Sigmoid colon (tissue), 4 donors: ENCODE measurements around the gene ZSWIM6.

ENCODE experiments used
- EP300 ChIP-seq, 4 donors: sonication (generic); formaldehyde crosslinking; IDR thresholded peaks; one replicate each; pipeline ENCODE4 v1.6.1; 2017; ENCODE audit warnings: antibody characterized with exemption in 4 of 4
- TF ChIP-seq, protein P1 (sequence below), 4 experiments: fragments of 450-650 bp in 3 of 4; fragments of 200-600 bp in 1 of 4; IDR thresholded peaks; one replicate each; pipeline ENCODE4 v1.5.1; 2016 to 2019; ENCODE audit warnings: antibody characterized with exemption in 4 of 4, mild to moderate bottlenecking in 3 of 4, moderate library complexity in 2 of 4

DNA sequence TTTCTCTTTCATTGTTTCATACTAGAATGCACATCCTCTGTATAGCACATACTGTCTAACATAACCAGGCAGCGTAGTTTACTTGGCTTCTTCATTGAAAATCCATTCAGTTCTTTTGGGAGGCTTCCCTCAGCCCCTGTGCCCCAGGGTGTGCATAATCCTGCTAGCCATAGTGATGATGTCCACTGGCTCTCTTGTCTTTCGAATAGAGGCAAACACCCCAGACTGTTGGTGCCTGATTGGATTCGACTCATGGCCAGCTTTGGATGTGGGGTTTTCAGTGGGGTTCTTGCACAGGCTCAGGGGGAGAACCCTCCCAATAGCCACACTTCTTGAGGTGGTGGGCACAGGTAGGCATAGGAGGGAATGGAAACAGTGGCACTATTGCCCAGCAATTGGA lies 53.6 kb downstream of the ZSWIM6 start:
- TF ChIP-seq, protein P1, sequence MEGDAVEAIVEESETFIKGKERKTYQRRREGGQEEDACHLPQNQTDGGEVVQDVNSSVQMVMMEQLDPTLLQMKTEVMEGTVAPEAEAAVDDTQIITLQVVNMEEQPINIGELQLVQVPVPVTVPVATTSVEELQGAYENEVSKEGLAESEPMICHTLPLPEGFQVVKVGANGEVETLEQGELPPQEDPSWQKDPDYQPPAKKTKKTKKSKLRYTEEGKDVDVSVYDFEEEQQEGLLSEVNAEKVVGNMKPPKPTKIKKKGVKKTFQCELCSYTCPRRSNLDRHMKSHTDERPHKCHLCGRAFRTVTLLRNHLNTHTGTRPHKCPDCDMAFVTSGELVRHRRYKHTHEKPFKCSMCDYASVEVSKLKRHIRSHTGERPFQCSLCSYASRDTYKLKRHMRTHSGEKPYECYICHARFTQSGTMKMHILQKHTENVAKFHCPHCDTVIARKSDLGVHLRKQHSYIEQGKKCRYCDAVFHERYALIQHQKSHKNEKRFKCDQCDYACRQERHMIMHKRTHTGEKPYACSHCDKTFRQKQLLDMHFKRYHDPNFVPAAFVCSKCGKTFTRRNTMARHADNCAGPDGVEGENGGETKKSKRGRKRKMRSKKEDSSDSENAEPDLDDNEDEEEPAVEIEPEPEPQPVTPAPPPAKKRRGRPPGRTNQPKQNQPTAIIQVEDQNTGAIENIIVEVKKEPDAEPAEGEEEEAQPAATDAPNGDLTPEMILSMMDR (IDR thresholded peaks at IDR 0.05): no peak
- no peak for TF ChIP-seq EP300 (IDR thresholded peaks at IDR 0.05)
